Prostate gland (tissue), 2 donors: Measurements from ENCODE around the gene INPP5J.

Experiments used
- POLR2A ChIP-seq: fragments of 450-650 bp; IDR thresholded peaks from one replicate; pipeline ENCODE4 v1.6.1; 2016; ENCODE audit warnings: antibody characterized with exemption, mild to moderate bottlenecking
- POLR2AphosphoS5 ChIP-seq: sonication (generic); formaldehyde crosslinking; IDR thresholded peaks from one replicate; pipeline ENCODE4 v1.6.1; 2017; ENCODE audit warnings: antibody characterized with exemption
- TF ChIP-seq, protein P1 (sequence below), 4 experiments: fragments of 200-600 bp in 2 of 4; fragments of 450-650 bp in 2 of 4; sonication (generic) in 2 of 4; IDR thresholded peaks; 1 replicate in 3 of 4; 2 replicates in 1 of 4; pipeline ENCODE4 v1.5.1; 2016 to 2019; ENCODE audit warnings: antibody characterized with exemption in 4 of 4, mild to moderate bottlenecking in 2 of 4, moderate library complexity in 2 of 4

DNA sequence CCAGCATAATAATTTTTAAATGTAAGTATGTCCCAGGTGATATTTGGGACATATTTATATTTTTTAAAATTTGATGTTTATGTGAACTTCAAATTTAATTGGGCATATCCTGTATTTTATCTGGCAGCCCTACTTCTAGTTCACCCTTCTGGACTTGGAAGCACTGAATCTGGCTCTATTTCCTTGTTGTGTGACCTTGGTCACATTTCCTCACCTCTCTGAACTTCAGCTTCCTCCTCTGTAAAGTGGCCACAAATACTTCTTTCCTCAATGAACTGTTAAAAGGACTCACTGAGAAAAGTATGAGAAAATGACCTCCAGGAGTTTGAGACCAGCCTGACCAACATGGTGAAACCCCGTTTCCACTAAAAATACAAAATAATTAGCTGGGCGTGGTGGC, 29.1 kb downstream of the INPP5J start:
- TF ChIP-seq POLR2A (no peak), POLR2AphosphoS5 (no peak)
- TF ChIP-seq, protein P1, sequence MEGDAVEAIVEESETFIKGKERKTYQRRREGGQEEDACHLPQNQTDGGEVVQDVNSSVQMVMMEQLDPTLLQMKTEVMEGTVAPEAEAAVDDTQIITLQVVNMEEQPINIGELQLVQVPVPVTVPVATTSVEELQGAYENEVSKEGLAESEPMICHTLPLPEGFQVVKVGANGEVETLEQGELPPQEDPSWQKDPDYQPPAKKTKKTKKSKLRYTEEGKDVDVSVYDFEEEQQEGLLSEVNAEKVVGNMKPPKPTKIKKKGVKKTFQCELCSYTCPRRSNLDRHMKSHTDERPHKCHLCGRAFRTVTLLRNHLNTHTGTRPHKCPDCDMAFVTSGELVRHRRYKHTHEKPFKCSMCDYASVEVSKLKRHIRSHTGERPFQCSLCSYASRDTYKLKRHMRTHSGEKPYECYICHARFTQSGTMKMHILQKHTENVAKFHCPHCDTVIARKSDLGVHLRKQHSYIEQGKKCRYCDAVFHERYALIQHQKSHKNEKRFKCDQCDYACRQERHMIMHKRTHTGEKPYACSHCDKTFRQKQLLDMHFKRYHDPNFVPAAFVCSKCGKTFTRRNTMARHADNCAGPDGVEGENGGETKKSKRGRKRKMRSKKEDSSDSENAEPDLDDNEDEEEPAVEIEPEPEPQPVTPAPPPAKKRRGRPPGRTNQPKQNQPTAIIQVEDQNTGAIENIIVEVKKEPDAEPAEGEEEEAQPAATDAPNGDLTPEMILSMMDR (IDR thresholded peaks at IDR 0.05), result no peak
